Activated B cell treated with CpG ODN at 0.5 μM for 24 hours (primary cell): ENCODE measurements around the gene NMUR1. TPM values are rescaled to one million over a fixed set of nuclear protein-coding genes. Genes with fewer than 3 reads are reported as not detected.

ENCODE experiments used
- ATAC-seq: fragments of 200-7000 bp; cut with Tn5 transposase; one replicate; pipeline ENCODE4 v1.10.0; 2021; ENCODE audit warnings: low read depth, mild to moderate bottlenecking, moderate library complexity
- CTCF ChIA-PET: fragments of 350-600 bp; sonication (Branson Sonifier 250); formaldehyde crosslinking; loops from one replicate; lab custom pipeline; 2021; ENCODE audit warnings: antibody characterized with exemption; lab: Charles Lee
- POLR2A ChIA-PET: fragments of 350-600 bp; sonication (Branson Sonifier 250); formaldehyde crosslinking; loops from one replicate; lab custom pipeline; 2021; ENCODE audit warnings: antibody characterized with exemption; lab: Charles Lee
- DNase-seq: peaks from one replicate; pipeline ENCODE4 v3.0.0; 2022
- H3K27ac Mint-ChIP-seq: one replicate; pipeline ENCODE4 v1.8.0; 2020; ENCODE audit warnings: mixed read lengths
- H3K27me3 Mint-ChIP-seq: one replicate; pipeline ENCODE4 v1.8.0; 2021; ENCODE audit warnings: mixed read lengths
- H3K36me3 Mint-ChIP-seq: one replicate; pipeline ENCODE4 v1.8.0; 2021; ENCODE audit warnings: low read depth, mixed read lengths
- H3K4me1 Mint-ChIP-seq: one replicate; pipeline ENCODE4 v1.8.0; 2021; ENCODE audit warnings: mixed read lengths
- H3K4me3 Mint-ChIP-seq: one replicate; pipeline ENCODE4 v1.8.0; 2020; ENCODE audit warnings: mild to moderate bottlenecking, mixed read lengths
- H3K9me3 Mint-ChIP-seq: one replicate; pipeline ENCODE4 v1.8.0; 2020; ENCODE audit warnings: mixed read lengths
- CTCF ChIP-seq: fragments of 200-600 bp; IDR thresholded peaks from one replicate; pipeline ENCODE4 v1.8.0; 2022; ENCODE audit warnings: antibody characterized with exemption, mild to moderate bottlenecking
- intact Hi-C: fragments of 100-400 bp; cut with micrococcal nuclease; formaldehyde crosslinking; loops from one replicate; pipeline ENCODE4 v1.15.1; 2024
- total RNA-seq: library from RNA; stranded (reverse); gene quantifications from 2 replicates; pipeline ENCODE4 v1.2.3, GENCODE V29; 2022

NMUR1 gene
- total RNA-seq, 1 donor from 2014 or later, result not detected

GRCh38 chr2:231476920-231477319 lies 53.3 kb downstream of the NMUR1 start:
- Mint-ChIP-seq H3K9me3 (no peaks in the 10 kb centered on the region), H3K36me3 (no peaks in the 10 kb centered on the region), H3K27me3 (no peaks in the 10 kb centered on the region), H3K4me3 (no peak overlapping the region), H3K27ac (no peak overlapping the region), H3K4me1 (no peaks in the 10 kb centered on the region)
- POLR2A ChIA-PET, result interaction anchor here (3.7 kb wide), 1 partner anchor 12 kb away, joined by 15 read pairs; the partner anchor contains the start of gene NCL
- DNase-seq, result no peak
- CTCF ChIA-PET, result interaction anchor here (1.1 kb wide), 1 partner anchor 113 kb away, joined by 3 read pairs; no protein-coding TSS in a partner anchor
- TF ChIP-seq CTCF, result no peak
- ATAC-seq, result no peak
- intact Hi-C loops, result no loop called here

DNA sequence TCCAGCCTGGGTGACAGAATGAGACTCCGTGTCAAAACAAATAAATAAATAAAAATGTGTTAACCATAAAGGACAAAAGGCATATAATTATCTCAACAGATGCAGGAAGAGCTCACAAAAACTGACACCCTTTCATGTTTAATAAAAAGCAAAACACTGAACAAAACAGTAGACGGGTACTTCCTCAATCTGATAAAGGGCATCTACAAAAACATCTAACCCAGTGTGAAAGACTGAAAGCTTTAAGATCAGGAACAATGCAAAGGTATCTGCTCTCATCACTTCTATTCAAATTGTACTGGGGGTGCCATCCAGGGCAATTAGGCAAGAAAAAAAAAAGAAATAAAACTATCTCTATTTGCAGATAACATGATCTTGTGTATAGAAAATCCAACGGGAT lies 54.3 kb downstream of the NMUR1 start:
- Mint-ChIP-seq H3K27ac (no peak overlapping the region), H3K4me3 (no peak overlapping the region), H3K9me3 (no peaks in the 10 kb centered on the region), H3K27me3 (no peaks in the 10 kb centered on the region), H3K36me3 (no peaks in the 10 kb centered on the region), H3K4me1 (no peaks in the 10 kb centered on the region)
- ChIA-PET CTCF (interaction anchor here (1.1 to 1.6 kb wide), 2 partner anchors 12 to 114 kb away, joined by 3 read pairs; no protein-coding TSS in a partner anchor), POLR2A (interaction anchor here (3.7 kb wide), 1 partner anchor 11 kb away, joined by 15 read pairs; the partner anchor contains the start of gene NCL)
- intact Hi-C loops, result no loop called here
- no peak for TF ChIP-seq CTCF
- ATAC-seq (no peak), DNase-seq (no peak)

Other genes starting within 250 kb of the NMUR1 start
- gene B3GNT7, start 134.7 kb downstream of the NMUR1 start, total RNA-seq, result 23.7 and 24.4 TPM in 2 replicates
- gene NCL, start 66.0 kb downstream of the NMUR1 start, total RNA-seq, result 693 and 761 TPM in 2 replicates
- gene TEX44, start 62.4 kb upstream of the NMUR1 start, total RNA-seq, result not detected in 2 replicates
- 1,531 and 1,680 TPM in 2 replicates for gene PTMA, start 178.1 kb upstream of the NMUR1 start, total RNA-seq